Activated CD8-positive, alpha-beta T cell treated with anti-CD3 and anti-CD28 coated beads, Interleukin-2, amount 10 ng/mL, durations not matched to agents 7 days and 5 days (primary cell): ENCODE measurements around the gene DDIT3. TPM values are rescaled to one million over a fixed set of nuclear protein-coding genes. Genes with fewer than 3 reads are reported as not detected.

Source experiments
- ATAC-seq: fragments of 150-1000 bp; cut with Tn5 transposase; one replicate; pipeline ENCODE4 v1.10.0; 2021; ENCODE audit warnings: moderate library complexity
- CTCF ChIA-PET: fragments of 350-600 bp; sonication (Branson Sonifier 250); formaldehyde crosslinking; loops from one replicate; lab custom pipeline; 2021; ENCODE audit warnings: antibody characterized with exemption; lab: Charles Lee
- POLR2A ChIA-PET: fragments of 350-600 bp; sonication (Branson Sonifier 250); formaldehyde crosslinking; loops from one replicate; lab custom pipeline; 2021; ENCODE audit warnings: antibody characterized with exemption; lab: Charles Lee
- DNase-seq: peaks from one replicate; pipeline ENCODE4 v3.0.0-alpha.2; 2020
- H3K27ac Mint-ChIP-seq: one replicate; pipeline ENCODE4 v1.8.0; 2021; ENCODE audit warnings: mild to moderate bottlenecking, mixed read lengths
- H3K27me3 Mint-ChIP-seq: one replicate; pipeline ENCODE4 v1.8.0; 2021; ENCODE audit warnings: low read depth, mixed read lengths
- H3K36me3 Mint-ChIP-seq: one replicate; pipeline ENCODE4 v1.8.0; 2021; ENCODE audit warnings: low read depth, mixed read lengths
- H3K4me1 Mint-ChIP-seq: one replicate; pipeline ENCODE4 v1.8.0; 2021; ENCODE audit warnings: low read depth, mixed read lengths
- H3K4me3 Mint-ChIP-seq: one replicate; pipeline ENCODE4 v1.8.0; 2021; ENCODE audit warnings: mild to moderate bottlenecking, mixed read lengths
- H3K9me3 Mint-ChIP-seq: one replicate; pipeline ENCODE4 v1.8.0; 2022; ENCODE audit warnings: mixed read lengths; ENCODE audit not compliant: insufficient read depth
- microRNA-seq: library from miRNA; unstranded; fragments of <30 nt; microRNA quantifications from one replicate; pipeline ENCODE4 v1.2.0, GENCODE V29; 2022
- total RNA-seq, 2 experiments: library from RNA; stranded (reverse); gene quantifications; one replicate each; pipeline ENCODE4 v1.2.3, GENCODE V29; 2021

The DDIT3 gene
- total RNA-seq, 2 experiments from 2014 or later: 14.9 to 15.0 TPM

GRCh38 chr12:57472391-57472790 is 47.9 kb downstream of the DDIT3 start:
- no peaks in the 10 kb centered on the region for H3K27me3 Mint-ChIP-seq
- POLR2A ChIA-PET: interaction anchor here (2.8 kb wide), 1 partner anchor 10 kb away, joined by 11 read pairs; no protein-coding TSS in a partner anchor
- peaks cover 50% of the 10 kb centered on the region for H3K4me1 Mint-ChIP-seq
- ATAC-seq: no peak
- no peak overlapping the region for H3K27ac Mint-ChIP-seq
- CTCF ChIA-PET: interaction anchor here (3.0 to 5.2 kb wide), 3 partner anchors 8 to 14 kb away, joined by 8 to 24 read pairs (median 23); partner anchors contain the start of genes ARHGAP9 and GLI1
- no peak for DNase-seq
- H3K4me3 Mint-ChIP-seq: no peak overlapping the region
- H3K9me3 Mint-ChIP-seq: no peaks in the 10 kb centered on the region
- H3K36me3 Mint-ChIP-seq: peaks cover 82% of the 10 kb centered on the region

- POLR2A ChIA-PET: interaction anchor here (2.8 kb wide), 1 partner anchor 10 kb away, joined by 11 read pairs; no protein-coding TSS in a partner anchor
Observed at GRCh38 chr12:57471661-57472060, 48.7 kb downstream of the DDIT3 start.

GRCh38 chr12:57470970-57471656 is 49.2 kb downstream of the DDIT3 start:
- ChIA-PET POLR2A (interaction anchor here (0.5 to 2.8 kb wide), 2 partner anchors 9 to 359 kb away, joined by 3 to 11 read pairs; no protein-coding TSS in a partner anchor), CTCF (interaction anchor here (3.0 to 5.2 kb wide), 3 partner anchors 9 to 12 kb away, joined by 8 to 24 read pairs (median 23); partner anchors contain the start of genes ARHGAP9 and GLI1)
- no peaks in the 10 kb centered on the region for H3K9me3 Mint-ChIP-seq
- peaks cover 47% of the 10 kb centered on the region for H3K4me1 Mint-ChIP-seq
- no peak for DNase-seq
- no peak overlapping the region for H3K27ac Mint-ChIP-seq
- no peak overlapping the region for H3K4me3 Mint-ChIP-seq
- no peaks in the 10 kb centered on the region for H3K27me3 Mint-ChIP-seq
- no peak for ATAC-seq
- H3K36me3 Mint-ChIP-seq: peaks cover 75% of the 10 kb centered on the region

More at GRCh38 chr12:57471661-57472060, 48.7 kb downstream of the DDIT3 start:
- H3K36me3 Mint-ChIP-seq: peaks cover 81% of the 10 kb centered on the region
- no peaks in the 10 kb centered on the region for H3K9me3 Mint-ChIP-seq
- DNase-seq: no peak
- ATAC-seq: no peak
- peaks cover 51% of the 10 kb centered on the region for H3K4me1 Mint-ChIP-seq
- CTCF ChIA-PET: interaction anchor here (3.0 to 5.2 kb wide), 3 partner anchors 9 to 13 kb away, joined by 8 to 24 read pairs (median 23); partner anchors contain the start of genes ARHGAP9 and GLI1
- H3K4me3 Mint-ChIP-seq: no peak overlapping the region
- H3K27ac Mint-ChIP-seq: no peak overlapping the region
- H3K27me3 Mint-ChIP-seq: no peaks in the 10 kb centered on the region

GRCh38 chr12:57470286-57470969 is 49.9 kb downstream of the DDIT3 start:
- DNase-seq: no peak
- no peak for ATAC-seq
- CTCF ChIA-PET: interaction anchor here (3.0 to 5.2 kb wide), 3 partner anchors 8 to 12 kb away, joined by 8 to 24 read pairs (median 23); partner anchors contain the start of genes ARHGAP9 and GLI1
- Mint-ChIP-seq H3K27me3 (no peaks in the 10 kb centered on the region), H3K4me3 (no peak overlapping the region), H3K27ac (no peak overlapping the region), H3K9me3 (no peaks in the 10 kb centered on the region), H3K36me3 (peaks cover 69% of the 10 kb centered on the region), H3K4me1 (peaks cover 44% of the 10 kb centered on the region)
- POLR2A ChIA-PET: interaction anchor here (1.4 to 2.8 kb wide), 2 partner anchors 8 kb away, joined by 7 to 11 read pairs; no protein-coding TSS in a partner anchor

GRCh38 chr12:57469296-57470164 is 50.8 kb downstream of the DDIT3 start:
- POLR2A ChIA-PET: interaction anchor here (1.1 to 1.4 kb wide), 2 partner anchors 9 to 11 kb away, joined by 4 to 7 read pairs; no protein-coding TSS in a partner anchor
- H3K9me3 Mint-ChIP-seq: no peaks in the 10 kb centered on the region

GRCh38 chr12:57467915-57468314 is 52.4 kb downstream of the DDIT3 start:
- Mint-ChIP-seq H3K27me3 (no peaks in the 10 kb centered on the region), H3K4me1 (peaks cover 45% of the 10 kb centered on the region), H3K9me3 (no peaks in the 10 kb centered on the region), H3K36me3 (peaks cover 50% of the 10 kb centered on the region), H3K27ac (no peak overlapping the region), H3K4me3 (no peak overlapping the region)
- CTCF ChIA-PET: interaction anchor here (5.2 kb wide), 1 partner anchor 9 kb away, joined by 23 read pairs; the partner anchor contains the start of gene GLI1
- no peak for DNase-seq
- POLR2A ChIA-PET: interaction anchor here (1.5 kb wide), 1 partner anchor 9 kb away, joined by 3 read pairs; no protein-coding TSS in a partner anchor
- no peak for ATAC-seq

More at GRCh38 chr12:57469296-57470164, 50.8 kb downstream of the DDIT3 start:
- CTCF ChIA-PET: interaction anchor here (3.0 to 5.2 kb wide), 2 partner anchors 11 kb away, joined by 8 to 23 read pairs; partner anchors contain the start of genes ARHGAP9 and GLI1
- Mint-ChIP-seq H3K27me3 (no peaks in the 10 kb centered on the region), H3K4me3 (no peak overlapping the region), H3K36me3 (peaks cover 64% of the 10 kb centered on the region), H3K4me1 (peaks cover 41% of the 10 kb centered on the region), H3K27ac (no peak overlapping the region)
- ATAC-seq (no peak), DNase-seq (no peak)

- peaks cover 45% of the 10 kb centered on the region for H3K4me1 Mint-ChIP-seq
- ATAC-seq (no peak), DNase-seq (no peak)
- no peak overlapping the region for H3K4me3 Mint-ChIP-seq
- H3K27me3 Mint-ChIP-seq: no peaks in the 10 kb centered on the region
- CTCF ChIA-PET: interaction anchor here (0.9 to 2.1 kb wide), 2 partner anchors 9 kb away, joined by 3 to 14 read pairs; no protein-coding TSS in a partner anchor
- no peaks in the 10 kb centered on the region for H3K9me3 Mint-ChIP-seq
- H3K27ac Mint-ChIP-seq: peak overlapping the region; percentile 39
- POLR2A ChIA-PET: interaction anchor here (1.5 kb wide), 1 partner anchor 10 kb away, joined by 3 read pairs; no protein-coding TSS in a partner anchor
- H3K36me3 Mint-ChIP-seq: peaks cover 45% of the 10 kb centered on the region
Observed at GRCh38 chr12:57467212-57467874, 53.0 kb downstream of the DDIT3 start.

Small RNA genes lying within 50 kb of the gene (microRNA-seq; reads per million reads assigned to microRNA genes)
- 7.5 reads per million, percentile 15 among the genes with 10 or more reads in this experiment for gene MIR616
- gene MIR6758: not detected

Other genes with a start within 250 kb of the DDIT3 start
- 10 to 100 TPM; 59.0 to 61.7 TPM for gene R3HDM2, start 89.5 kb downstream of the DDIT3 start, total RNA-seq
- gene INHBC, start 85.7 kb downstream of the DDIT3 start, total RNA-seq: not detected
- not detected for gene INHBE, start 65.2 kb downstream of the DDIT3 start, total RNA-seq
- gene GLI1, start 60.7 kb downstream of the DDIT3 start, total RNA-seq: 1 to 10 TPM in 1 of 2 experiments, under 1 TPM in 1; 0.68 to 1.9 TPM
- 100 to 1,000 TPM; 243 to 248 TPM for gene ARHGAP9, start 40.6 kb downstream of the DDIT3 start, total RNA-seq
- 100 to 1,000 TPM; 275 to 291 TPM for gene MARS1, start 32.4 kb downstream of the DDIT3 start, total RNA-seq
- 10 to 100 TPM; 68.4 to 71.4 TPM for gene MBD6, start 2.3 kb upstream of the DDIT3 start, total RNA-seq
- 10 to 100 TPM; 89.3 to 96.5 TPM for gene DCTN2, start 26.7 kb upstream of the DDIT3 start, total RNA-seq
- 1 to 10 TPM in 1 of 2 experiments, under 1 TPM in 1; 0.99 to 1.4 TPM for gene KIF5A, start 29.5 kb upstream of the DDIT3 start, total RNA-seq
- 10 to 100 TPM; 16.8 to 17.9 TPM for gene PIP4K2C, start 70.7 kb upstream of the DDIT3 start, total RNA-seq
- gene DTX3, start 84.3 kb upstream of the DDIT3 start, total RNA-seq: 10 to 100 TPM; 15.4 to 17.8 TPM
- under 1 TPM; 0.37 TPM for gene ARHGEF25, start 90.9 kb upstream of the DDIT3 start, total RNA-seq
- under 1 TPM; 0.84 to 0.99 TPM for gene B4GALNT1, start 112.7 kb upstream of the DDIT3 start, total RNA-seq
- 100 to 1,000 TPM; 100 to 107 TPM for gene OS9, start 173.6 kb upstream of the DDIT3 start, total RNA-seq
- 10 to 100 TPM; 68.6 to 72.5 TPM for gene AGAP2, start 218.2 kb upstream of the DDIT3 start, total RNA-seq
- 10 to 100 TPM; 12.9 to 13.3 TPM for gene TSPAN31, start 224.5 kb upstream of the DDIT3 start, total RNA-seq
- 100 to 1,000 TPM; 132 to 146 TPM for gene CDK4, start 231.8 kb upstream of the DDIT3 start, total RNA-seq
- 10 to 100 TPM; 23.6 to 24.4 TPM for gene MARCHF9, start 234.6 kb upstream of the DDIT3 start, total RNA-seq
- 1 to 10 TPM; 2.3 to 2.6 TPM for gene CYP27B1, start 246.6 kb upstream of the DDIT3 start, total RNA-seq